Epithelial cell of esophagus (primary cell): Measurements from ENCODE around the gene RICTOR.

Experiments
- DNase-seq: peaks from one replicate; pipeline ENCODE4 v3.0.0; 2010; ENCODE audit warnings: low read depth
- H3K4me3 ChIP-seq: 2 replicates; pipeline ENCODE4 v1.5.1; 2011; ENCODE audit warnings: mild to moderate bottlenecking, low read length, control low read depth
- CTCF ChIP-seq: IDR thresholded peaks from 2 replicates; pipeline ENCODE4 v1.5.1; 2011; ENCODE audit warnings: low read depth, mild to moderate bottlenecking, low read length, control low read depth, inconsistent platforms; ENCODE audit not compliant: insufficient read depth; ENCODE audit errors: missing control alignments

The RICTOR gene

GRCh38 chr5:38896760-38897159 lies 177.4 kb downstream of the RICTOR start:
- no peak for TF ChIP-seq CTCF
- DNase-seq: no peak
- H3K4me3 ChIP-seq: no peak overlapping the region

GRCh38 chr5:38892363-38892762 lies 181.8 kb downstream of the RICTOR start:
- H3K4me3 ChIP-seq: no peak overlapping the region
- no peak for TF ChIP-seq CTCF
- DNase-seq: no peak

- no peak overlapping the region for H3K4me3 ChIP-seq
- DNase-seq: no peak
- TF ChIP-seq CTCF: no peak
Observed at GRCh38 chr5:38891563-38891962, 182.6 kb downstream of the RICTOR start.

GRCh38 chr5:38889424-38889823 lies 184.8 kb downstream of the RICTOR start:
- H3K4me3 ChIP-seq: no peak overlapping the region
- DNase-seq: no peak
- no peak for TF ChIP-seq CTCF

- DNase-seq: no peak
- TF ChIP-seq CTCF: no peak
- H3K4me3 ChIP-seq: no peak overlapping the region
Observed at GRCh38 chr5:38888041-38888440, 186.2 kb downstream of the RICTOR start.
